ENCODE measurements around the gene CASR. TPM values are rescaled to one million over a fixed set of nuclear protein-coding genes. Genes with fewer than 3 reads are reported as not detected.
A peak's percentile ranks its signal among the peaks of the same experiment; 100 is the strongest.

Gene CASR
- total RNA-seq, 1 donor = not detected

- TF ChIP-seq CTCF (IDR thresholded peaks at IDR 0.05; ENCODE audit: insufficient read depth, low read depth, low read length) = no peak
- no peak for DNase-seq (ENCODE audit: low read depth)
- H3K4me3 ChIP-seq (ENCODE audit: low read depth, low read length) = no peak overlapping the region
Measured at GRCh38 chr3:122251428-122251827, 68.0 kb downstream of the CASR start.

DNA sequence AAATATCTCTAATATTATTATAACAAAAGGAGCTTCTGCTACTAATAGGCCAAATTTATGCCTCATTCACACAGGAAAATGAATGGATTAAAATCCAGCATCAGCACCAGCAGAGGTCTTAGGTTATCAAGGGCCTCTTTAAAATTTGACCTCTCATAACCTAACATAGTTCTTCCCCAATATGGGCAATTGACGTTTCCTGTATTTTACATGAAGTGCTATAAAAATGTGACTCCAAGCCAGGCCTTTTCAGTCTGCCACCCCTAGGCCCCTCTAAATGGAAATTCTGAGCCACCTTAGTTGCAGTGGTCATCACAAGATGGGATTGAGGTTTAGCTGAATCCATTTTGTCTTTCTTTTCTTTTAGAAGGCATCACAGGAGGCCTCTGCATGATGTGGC, 70.1 kb downstream of the CASR start:
- no peak for TF ChIP-seq CTCF (IDR thresholded peaks at IDR 0.05; ENCODE audit: insufficient read depth, low read depth, low read length)
- no peak overlapping the region for H3K4me3 ChIP-seq (ENCODE audit: low read depth, low read length)
- DNase-seq (ENCODE audit: low read depth) = no peak

GRCh38 chr3:122255757-122256439, 72.4 kb downstream of the CASR start:
- H3K4me3 ChIP-seq (ENCODE audit: low read depth, low read length) = no peak overlapping the region
- DNase-seq (ENCODE audit: low read depth) = peak; percentile 34
- no peak for TF ChIP-seq CTCF (IDR thresholded peaks at IDR 0.05; ENCODE audit: insufficient read depth, low read depth, low read length)

DNA sequence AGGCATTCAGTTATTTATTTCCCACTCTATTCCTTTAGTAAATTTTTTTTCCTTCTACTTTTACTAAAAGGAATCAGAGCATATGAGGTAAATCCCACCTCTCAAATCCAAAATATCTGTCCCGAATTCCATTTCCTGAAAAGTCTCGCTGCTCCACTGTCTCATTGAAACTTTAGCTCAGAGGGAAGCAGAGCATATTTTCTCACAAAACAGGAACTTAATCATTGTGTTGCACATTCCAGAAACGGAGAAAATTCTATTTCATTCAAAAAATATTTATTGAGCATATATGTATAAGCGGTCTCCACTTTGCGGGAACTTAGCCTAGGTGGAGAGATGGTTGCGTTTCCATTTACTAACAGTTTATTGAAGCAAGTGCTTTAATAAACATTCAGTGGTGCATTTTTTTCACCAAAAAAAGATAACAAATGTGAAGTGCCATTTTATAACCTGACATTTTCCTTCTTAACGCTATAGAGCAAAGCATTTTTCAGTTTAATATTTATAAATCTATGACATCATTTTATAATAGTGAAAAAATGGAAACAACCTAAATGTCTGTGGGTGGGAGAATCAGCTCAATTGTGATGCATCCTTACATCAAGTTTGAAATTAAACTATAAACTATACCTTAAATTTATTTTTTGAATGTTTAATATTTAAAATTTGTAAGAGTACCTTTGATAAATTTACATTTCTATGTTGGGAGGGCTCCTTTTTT, 74.3 kb downstream of the CASR start:
- TF ChIP-seq CTCF (IDR thresholded peaks at IDR 0.05; ENCODE audit: insufficient read depth, low read depth, low read length) = no peak
- H3K4me3 ChIP-seq (ENCODE audit: low read depth, low read length) = no peak overlapping the region
- no peak for DNase-seq (ENCODE audit: low read depth)

- H3K4me3 ChIP-seq (ENCODE audit: low read depth, low read length) = no peak overlapping the region
- peak; percentile 60 for DNase-seq (ENCODE audit: low read depth)
- TF ChIP-seq CTCF (IDR thresholded peaks at IDR 0.05; ENCODE audit: insufficient read depth, low read depth, low read length) = peak; percentile 73
Measured at GRCh38 chr3:122258757-122259371, 75.4 kb downstream of the CASR start.

DNA sequence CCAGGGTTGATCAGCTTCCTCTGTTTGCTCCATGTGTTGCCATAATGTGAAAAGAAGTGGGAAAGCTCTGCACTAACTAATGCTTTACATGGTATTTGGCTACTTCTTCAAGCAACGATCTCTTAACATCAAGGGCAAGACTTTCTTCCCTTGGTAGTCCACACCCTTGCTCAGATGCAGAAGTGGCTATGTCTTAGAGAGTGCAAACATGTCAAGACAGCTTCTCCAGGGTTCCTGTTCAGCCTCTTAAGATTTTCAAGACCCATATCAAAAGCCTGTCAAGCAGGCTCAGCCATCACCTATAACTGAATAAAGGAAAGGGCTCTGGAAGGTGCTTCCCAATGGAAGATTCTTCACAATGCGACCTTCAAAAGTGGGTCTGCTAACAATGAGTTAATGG, 76.7 kb downstream of the CASR start:
- H3K4me3 ChIP-seq (ENCODE audit: low read depth, low read length) = no peak overlapping the region
- TF ChIP-seq CTCF (IDR thresholded peaks at IDR 0.05; ENCODE audit: insufficient read depth, low read depth, low read length) = no peak
- DNase-seq (ENCODE audit: low read depth) = no peak

All from fibroblast of villous mesenchyme (primary cell).